IPS-NIHi7 (cell line): ENCODE data around the gene TPBGL.
A peak's percentile ranks its signal among the peaks of the same experiment; 100 is the strongest.

Experiments
- DNase-seq: peaks from one replicate; pipeline ENCODE4 v3.0.0; 2012; ENCODE audit warnings: mixed read lengths; ENCODE audit errors: extremely low spot score

The TPBGL gene

GRCh38 chr11:75246006-75246670, 5.6 kb downstream of the TPBGL start:
- DNase-seq: no peak

- DNase-seq: peak; percentile 3
These were observed 6.2 kb downstream of the TPBGL start for GRCh38 chr11:75246671-75247350.

DNA sequence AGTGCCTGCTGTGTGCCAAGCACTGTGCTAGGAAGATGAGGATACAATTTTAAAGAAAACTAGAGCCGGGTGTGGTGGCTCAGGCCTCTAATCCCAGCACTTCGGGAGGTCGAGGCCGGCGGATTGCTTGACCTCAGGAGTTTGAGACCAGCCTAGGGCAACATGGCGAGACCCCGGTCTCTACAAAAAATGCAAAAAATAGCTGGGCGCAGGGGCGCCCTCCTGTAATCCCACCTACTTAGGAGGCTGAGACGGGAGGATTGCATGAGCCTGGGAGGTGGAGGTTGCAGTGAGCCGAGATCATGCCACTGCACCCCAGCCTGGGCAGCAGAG, 8.3 kb downstream of the TPBGL start:
- DNase-seq: no peak

- no peak for DNase-seq
These were observed 9.1 kb downstream of the TPBGL start for GRCh38 chr11:75249704-75250103.

- DNase-seq: no peak
These were observed 13.8 kb downstream of the TPBGL start for GRCh38 chr11:75254326-75254725.

DNA sequence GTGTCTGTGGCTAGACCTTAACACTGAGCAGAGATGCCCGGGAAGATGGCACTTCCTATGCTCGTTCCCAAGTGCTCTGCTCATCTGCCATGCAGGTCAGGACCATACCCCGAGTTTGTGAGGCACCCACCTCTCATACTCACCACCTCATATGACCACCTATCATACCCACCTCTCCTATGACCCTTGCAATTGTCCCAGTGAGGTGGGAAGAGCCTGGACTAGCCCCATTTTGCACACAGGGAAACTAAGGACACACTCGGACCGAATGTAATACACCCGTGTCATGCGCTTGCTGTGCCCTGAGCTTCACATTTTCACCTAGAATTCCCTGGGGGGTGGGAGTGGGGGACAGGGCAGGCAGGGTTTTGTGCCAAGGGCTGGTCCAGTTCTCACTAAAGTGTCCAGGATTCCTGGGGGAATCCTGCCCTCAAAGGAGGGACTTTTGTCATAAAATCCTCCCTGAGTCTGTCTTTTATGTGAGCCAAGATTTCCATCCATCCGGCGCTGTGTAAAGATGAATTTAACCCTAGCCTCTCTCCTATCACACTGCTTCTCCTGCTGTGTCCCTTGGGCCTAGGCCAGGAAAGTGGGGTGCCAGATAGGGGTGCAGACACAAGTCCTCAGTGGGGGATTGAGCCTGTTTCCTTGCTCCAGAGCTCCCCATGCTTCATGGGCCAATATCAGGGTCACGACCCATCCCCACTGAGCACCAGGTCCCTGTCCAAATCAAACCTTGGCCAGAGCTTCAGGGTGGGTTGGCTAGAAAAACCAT, 20.0 kb downstream of the TPBGL start:
- DNase-seq: no peak

DNA sequence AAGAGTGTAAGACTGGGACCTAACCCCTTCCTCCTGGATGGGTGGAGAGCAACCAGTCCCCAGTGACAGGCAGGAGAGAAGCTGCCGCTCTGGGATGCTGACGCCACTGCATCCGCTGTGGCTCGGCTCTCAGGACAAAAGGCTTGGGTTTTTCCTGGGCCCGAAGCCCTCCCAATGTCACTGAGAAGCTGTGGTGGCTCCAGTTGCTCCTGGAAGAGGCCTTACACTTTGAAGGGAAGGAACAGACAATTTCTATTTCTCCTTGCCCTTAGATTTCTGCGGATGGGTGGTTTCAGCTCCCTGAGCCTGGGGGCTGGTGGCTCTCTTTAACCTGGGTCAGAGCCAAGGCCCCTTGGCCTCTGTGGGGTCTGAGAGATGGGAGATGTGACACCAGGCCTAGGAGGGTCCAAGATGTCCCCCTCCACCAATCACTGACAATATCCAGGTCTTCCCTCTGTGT, 21.4 kb downstream of the TPBGL start:
- DNase-seq: no peak

DNA sequence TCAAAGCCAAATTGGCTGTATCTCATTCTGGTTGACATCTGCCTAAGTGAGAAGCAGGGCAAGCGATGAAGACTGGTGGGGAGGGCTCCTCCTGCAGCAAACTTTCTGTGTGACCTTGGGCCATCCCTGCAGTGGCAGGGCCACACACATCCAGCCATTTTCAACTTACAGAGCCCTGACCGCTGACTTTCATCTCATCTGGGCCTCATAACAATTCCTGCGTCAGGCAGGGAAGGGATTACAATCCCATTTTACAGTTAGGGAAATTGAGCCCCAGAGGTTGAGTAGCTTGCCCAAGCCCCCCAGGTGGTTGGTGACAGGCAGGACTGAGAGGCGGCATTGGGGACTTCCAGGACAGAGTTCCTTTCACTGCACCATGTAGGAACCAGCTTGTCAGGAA, 21.9 kb downstream of the TPBGL start:
- no peak for DNase-seq

- no peak for DNase-seq
These were observed 22.6 kb downstream of the TPBGL start for GRCh38 chr11:75262961-75263852.

- no peak for DNase-seq
These were observed 23.4 kb downstream of the TPBGL start for GRCh38 chr11:75263944-75264349.

DNA sequence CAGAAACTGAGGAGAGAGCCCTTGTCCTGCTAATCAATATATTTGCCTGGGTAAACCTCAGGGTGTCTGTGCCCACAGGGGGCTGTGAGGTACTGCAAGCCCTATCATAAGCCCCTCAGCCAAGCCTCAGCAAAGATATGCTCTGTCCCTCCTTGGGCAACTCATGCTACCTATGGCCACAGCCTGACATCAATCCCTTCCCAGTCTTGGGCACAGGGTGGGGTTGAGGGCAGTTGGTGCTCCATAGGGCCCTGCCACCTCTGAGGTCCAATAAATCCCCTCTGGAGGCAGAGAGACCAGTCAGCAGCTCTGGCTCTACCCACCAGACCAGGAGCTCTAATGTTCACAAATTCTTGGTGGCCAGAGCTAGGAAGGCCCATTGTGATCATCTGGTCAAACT, 23.8 kb downstream of the TPBGL start:
- no peak for DNase-seq

GRCh38 chr11:75264971-75265370, 24.4 kb downstream of the TPBGL start:
- DNase-seq: no peak

DNA sequence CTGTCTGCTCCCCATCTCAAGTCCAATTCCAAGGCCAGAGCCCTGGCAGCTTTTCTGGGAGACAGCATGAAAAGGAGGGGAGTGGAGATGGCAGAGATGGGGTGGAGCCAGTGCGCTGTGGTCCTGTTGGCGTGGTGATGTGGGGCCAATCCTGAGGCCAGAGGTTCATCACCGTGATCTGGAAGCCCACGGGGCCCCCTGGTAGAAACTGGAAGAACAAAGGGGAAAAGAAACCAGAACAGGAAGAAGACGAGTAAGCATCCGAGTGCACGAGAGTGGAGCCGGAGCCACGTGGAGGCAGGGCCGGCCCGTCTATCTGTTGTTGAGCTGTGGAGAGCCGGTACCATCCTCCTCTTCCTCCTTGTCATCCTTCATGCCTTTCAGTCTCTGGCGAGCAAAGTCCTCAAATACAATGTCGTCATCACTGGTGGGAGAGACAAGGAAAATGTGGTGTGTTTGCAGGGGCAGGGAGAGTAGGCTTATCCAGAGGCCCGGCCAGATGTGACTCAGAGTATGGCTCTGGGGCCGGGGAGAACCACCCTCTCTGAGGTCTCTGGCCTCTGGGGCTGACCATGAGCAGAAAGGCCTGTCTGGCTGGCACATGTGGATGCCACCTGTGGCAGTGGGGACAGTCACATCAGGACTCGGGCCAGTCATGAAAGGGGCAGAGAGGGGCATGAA, 25.4 kb downstream of the TPBGL start:
- no peak for DNase-seq

- DNase-seq: peak; percentile 59
These were observed 26.8 kb downstream of the TPBGL start for GRCh38 chr11:75267171-75267970.

DNA sequence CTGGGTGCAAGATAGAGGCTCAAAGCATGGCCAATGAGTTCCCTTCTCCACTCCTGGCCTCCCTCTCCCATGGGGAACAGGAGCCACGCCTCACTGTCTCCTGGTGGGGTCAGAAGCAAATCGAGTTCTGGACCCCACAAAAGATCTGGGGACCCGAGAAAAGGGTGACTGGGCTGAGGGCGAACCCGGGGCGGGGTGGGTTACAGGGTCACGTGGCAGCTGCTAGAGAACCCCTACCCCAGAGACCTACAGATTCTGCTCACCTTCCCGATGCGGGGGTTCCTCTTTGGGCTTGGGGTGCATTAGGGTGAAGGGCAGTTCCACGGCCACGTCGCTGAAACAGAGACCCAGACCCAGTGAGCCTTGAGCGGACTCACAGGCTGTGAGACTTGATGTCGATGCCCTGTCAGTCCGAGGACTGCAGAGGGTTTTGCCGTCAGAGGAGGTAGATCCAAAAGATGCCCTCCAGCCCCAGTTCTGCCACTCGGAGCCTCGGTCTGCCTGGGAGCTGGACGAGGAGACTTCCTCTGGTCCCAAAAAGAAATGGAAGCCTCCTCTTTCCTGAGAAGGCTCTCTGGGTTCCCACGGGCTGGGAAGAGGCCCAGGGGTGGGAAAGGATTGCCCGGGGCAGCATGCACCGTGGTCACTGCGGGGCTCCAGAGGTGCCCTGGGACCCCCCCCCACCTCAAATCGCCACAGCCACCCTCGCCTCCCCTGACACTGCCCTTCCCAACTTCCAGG, 28.2 kb downstream of the TPBGL start:
- DNase-seq: no peak

GRCh38 chr11:75269367-75269660, 28.7 kb downstream of the TPBGL start:
- no peak for DNase-seq

DNA sequence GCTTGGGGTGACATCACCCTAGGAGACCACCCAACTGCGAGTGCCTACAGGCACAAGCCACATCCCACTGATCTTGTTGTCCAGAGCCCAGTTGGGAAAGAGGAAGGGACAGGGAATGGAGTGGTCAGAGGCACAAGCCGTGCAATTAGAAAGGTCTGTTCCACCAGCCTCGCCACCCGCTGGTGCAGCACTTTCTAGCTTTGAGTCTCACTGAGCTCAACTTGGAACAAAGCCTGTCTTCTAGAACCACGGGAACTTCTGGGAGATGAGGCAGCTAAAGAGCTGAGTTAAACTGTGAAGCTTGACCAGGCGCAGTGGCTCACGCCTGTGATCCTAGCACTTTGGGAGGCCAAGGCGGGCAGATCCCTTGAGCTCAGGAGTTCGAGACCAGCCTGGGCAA, 29.3 kb downstream of the TPBGL start:
- no peak for DNase-seq

DNA sequence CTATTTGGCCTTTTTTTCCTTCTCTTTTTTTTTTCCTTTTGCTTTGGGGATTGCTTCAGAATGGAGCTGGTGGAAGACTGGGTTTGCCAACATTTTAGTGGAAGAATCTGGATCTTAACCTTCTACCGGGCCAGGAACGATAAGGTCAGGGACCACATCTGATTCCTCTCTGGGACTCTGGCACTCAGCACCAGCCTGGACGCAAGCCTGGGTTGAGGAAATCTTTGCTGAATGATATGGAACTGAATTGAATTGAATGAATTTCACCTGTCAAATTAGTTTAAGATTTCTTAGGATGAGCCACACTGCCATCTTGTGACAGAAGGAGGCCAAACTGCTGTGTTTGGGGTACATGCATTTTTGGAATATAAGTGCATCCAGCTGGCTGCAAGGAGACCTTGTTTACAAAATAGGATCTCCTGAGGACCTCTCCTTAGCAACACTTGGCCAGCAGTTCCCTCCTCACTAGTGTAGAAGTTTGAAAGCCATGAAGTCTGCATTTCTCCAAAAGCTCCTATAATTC, 30.4 kb downstream of the TPBGL start:
- no peak for DNase-seq

DNA sequence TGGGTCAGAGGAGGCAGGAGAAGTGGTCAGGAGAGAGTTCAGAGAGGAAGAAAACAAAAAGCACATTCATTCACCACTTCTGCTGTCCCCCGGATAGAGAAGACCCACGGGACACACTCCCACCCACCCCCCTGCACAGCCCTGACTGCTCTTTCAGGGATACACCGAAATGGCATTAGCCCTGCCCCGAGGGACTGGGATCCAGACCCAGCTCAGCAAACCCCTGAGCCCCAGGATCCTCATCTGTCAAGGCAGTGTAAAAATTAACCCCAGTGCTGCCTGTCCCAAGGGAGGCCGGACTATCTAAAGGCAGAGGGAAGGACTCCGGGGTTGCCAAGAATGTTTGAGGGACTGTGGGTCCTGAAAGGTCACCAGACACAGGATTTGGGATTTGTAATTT, 31.2 kb downstream of the TPBGL start:
- DNase-seq: no peak

DNA sequence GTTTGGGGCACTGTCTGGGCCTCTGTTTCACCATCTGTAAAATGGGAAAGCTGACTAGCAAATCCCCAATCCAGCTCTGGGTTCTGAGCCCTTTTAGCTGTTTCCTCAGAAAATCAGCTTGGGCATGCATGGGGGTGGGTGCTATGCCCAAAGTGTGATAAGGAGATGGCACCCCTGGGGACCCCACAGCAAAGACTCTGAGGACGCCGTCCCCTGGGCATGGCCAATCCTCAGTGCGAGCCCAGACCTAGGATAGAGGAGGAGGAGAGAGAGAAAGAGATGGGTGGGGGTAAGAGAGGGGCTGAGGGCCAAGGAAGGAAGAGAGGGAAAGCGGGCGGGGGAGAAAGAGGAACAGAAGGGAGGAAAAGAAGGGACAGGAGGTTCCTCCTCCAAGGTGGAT, 31.8 kb downstream of the TPBGL start:
- no peak for DNase-seq
